A549 (cell line): Measurements from ENCODE around the gene TYMS.

ENCODE experiments used
- CBX8 ChIP-seq: fragments of 200-600 bp; sonication (generic); IDR thresholded peaks from 2 replicates; pipeline ENCODE4 v1.6.1; 2016
- CEBPB ChIP-seq, 2 experiments: fragments of >200 bp in 1 of 2; sonication (Bioruptor Twin) in 1 of 2; formaldehyde crosslinking in 1 of 2; IDR thresholded peaks; 2 replicates each; pipeline ENCODE4 v1.6.1; 2012 to 2016
- CTCF ChIP-seq: fragments of >200 bp; sonication (Bioruptor Twin); formaldehyde crosslinking; IDR thresholded peaks from 3 replicates; pipeline ENCODE4 v1.5.1; 2016
- EP300 ChIP-seq, 2 experiments: fragments of >200 bp; sonication (Bioruptor Twin); formaldehyde crosslinking; IDR thresholded peaks; 2 replicates in 1 of 2; 3 replicates in 1 of 2; pipeline ENCODE4 v1.6.1; 2016 to 2017
- HDAC2 ChIP-seq: fragments of 200-600 bp; sonication (generic); IDR thresholded peaks from 2 replicates; pipeline ENCODE4 v1.6.1; 2016
- JUN ChIP-seq, 2 experiments: fragments of >200 bp; sonication (Bioruptor Twin); formaldehyde crosslinking; IDR thresholded peaks; 2 replicates in 1 of 2; 3 replicates in 1 of 2; pipeline ENCODE4 v1.6.1; 2016 to 2017
- KDM1A ChIP-seq: fragments of 200-600 bp; sonication (generic); IDR thresholded peaks from 2 replicates; pipeline ENCODE4 v1.6.1; 2016; ENCODE audit warnings: low read depth, mild to moderate bottlenecking
- MAX ChIP-seq: IDR thresholded peaks from 2 replicates; pipeline ENCODE4 v1.6.1; 2012
- MAZ ChIP-seq: fragments of 150-350 bp; IDR thresholded peaks from 2 replicates; pipeline ENCODE4 v1.6.1; 2014; ENCODE audit warnings: antibody characterized with exemption, low read depth, low read length, borderline replicate concordance
- NPAS2 ChIP-seq: fragments of 250-450 bp; sonication (Bioruptor Pico); IDR thresholded peaks from 2 replicates; pipeline ENCODE4 v1.8.0; 2022; ENCODE audit warnings: mild to moderate bottlenecking, moderate library complexity, borderline replicate concordance
- PBX3 ChIP-seq: IDR thresholded peaks from 2 replicates; pipeline ENCODE4 v1.6.1; 2012
- SMC3 ChIP-seq: fragments of >200 bp; sonication (Bioruptor Twin); formaldehyde crosslinking; IDR thresholded peaks from 3 replicates; pipeline ENCODE4 v1.6.1; 2018; ENCODE audit warnings: inconsistent platforms
- ZNF302 ChIP-seq: fragments of 250-450 bp; sonication (Bioruptor Pico); IDR thresholded peaks from 2 replicates; pipeline ENCODE4 v1.9.0; 2021; ENCODE audit warnings: inconsistent platforms, mild to moderate bottlenecking, moderate library complexity

GRCh38 chr18:631560-631959 is 25.9 kb upstream of the TYMS start:
- no peak for TF ChIP-seq CBX8
- TF ChIP-seq SMC3: no peak
- no peak for TF ChIP-seq HDAC2
- TF ChIP-seq CTCF: no peak
- TF ChIP-seq MAZ: no peak
- TF ChIP-seq ZNF302 (CRISPR knock-in tag): no peak
- TF ChIP-seq CEBPB (IDR thresholded peaks at IDR 0.05): no peak
- no peak for TF ChIP-seq MAX
- no peak for TF ChIP-seq PBX3
- no peak for TF ChIP-seq KDM1A
- TF ChIP-seq NPAS2 (CRISPR knock-in tag): no peak
- no peak for TF ChIP-seq JUN (IDR thresholded peaks at IDR 0.05)
- no peak for TF ChIP-seq EP300 (IDR thresholded peaks at IDR 0.05)
